GM12891 (cell line): Measurements from ENCODE around the gene BCCIP.

ENCODE experiments used
- PAX5 ChIP-seq: IDR thresholded peaks from 2 replicates; pipeline ENCODE4 v1.6.1; 2011; ENCODE audit warnings: low read length, moderate library complexity, mild to moderate bottlenecking; ENCODE audit not compliant: insufficient read depth, severe bottlenecking
- POLR2A ChIP-seq: IDR thresholded peaks from 2 replicates; pipeline ENCODE4 v1.6.1; 2011; ENCODE audit warnings: low read depth, low read length, control low read depth
- POLR2AphosphoS5 ChIP-seq: IDR thresholded peaks from 2 replicates; pipeline ENCODE4 v1.6.1; 2011; ENCODE audit warnings: low read depth, low read length, control low read depth
- TAF1 ChIP-seq: IDR thresholded peaks from 2 replicates; pipeline ENCODE4 v1.6.1; 2011; ENCODE audit warnings: low read depth, low read length, control low read depth

GRCh38 chr10:125871338-125871737 is 48.0 kb downstream of the BCCIP start:
- no peak for TF ChIP-seq POLR2A
- no peak for TF ChIP-seq POLR2AphosphoS5
- TF ChIP-seq PAX5 = no peak
- TF ChIP-seq TAF1 = no peak
